Iris pigment epithelial cell (primary cell): Measurements from ENCODE around the gene NFIC.
"Not testable (repeated sequence)": the region's sequence is repeated elsewhere in the genome, so short reads cannot be mapped to it uniquely, and the experiment has no call there.

Experiments used
- DNase-seq: peaks from one replicate; pipeline ENCODE4 v3.0.0-alpha.2; 2011; ENCODE audit warnings: low read depth

The NFIC gene

GRCh38 chr19:3423183-3423829 is 56.9 kb downstream of the NFIC start:
- DNase-seq, result no peak

GRCh38 chr19:3426433-3426832 is 60.0 kb downstream of the NFIC start:
- no peak for DNase-seq

GRCh38 chr19:3430366-3430680 is 63.9 kb downstream of the NFIC start:
- DNase-seq, result not testable (repeated sequence)

GRCh38 chr19:3431760-3432397 is 65.5 kb downstream of the NFIC start:
- DNase-seq, result no peak

GRCh38 chr19:3433313-3433712 is 66.9 kb downstream of the NFIC start:
- DNase-seq, result no peak

- no peak for DNase-seq
Measured at GRCh38 chr19:3433805-3434540, 67.6 kb downstream of the NFIC start.

- peak; percentile 97 for DNase-seq
Measured at GRCh38 chr19:3434630-3435553, 68.5 kb downstream of the NFIC start.

GRCh38 chr19:3440082-3440481 is 73.7 kb downstream of the NFIC start:
- no peak for DNase-seq

- DNase-seq, result no peak
Measured at GRCh38 chr19:3441089-3441985, 75.0 kb downstream of the NFIC start.

- DNase-seq, result no peak
Measured at GRCh38 chr19:3441986-3442329, 75.6 kb downstream of the NFIC start.

GRCh38 chr19:3442487-3443071 is 76.2 kb downstream of the NFIC start:
- DNase-seq, result no peak

- DNase-seq, result peak; percentile 67
Measured at GRCh38 chr19:3443840-3444694, 77.7 kb downstream of the NFIC start.

GRCh38 chr19:3444695-3445234 is 78.4 kb downstream of the NFIC start:
- DNase-seq, result no peak

GRCh38 chr19:3446657-3447056 is 80.3 kb downstream of the NFIC start:
- DNase-seq, result not testable (repeated sequence)

GRCh38 chr19:3448616-3449334 is 82.4 kb downstream of the NFIC start:
- DNase-seq, result no peak

GRCh38 chr19:3450796-3451411 is 84.5 kb downstream of the NFIC start:
- DNase-seq, result peak; percentile 100

GRCh38 chr19:3451451-3451866 is 85.1 kb downstream of the NFIC start:
- no peak for DNase-seq

GRCh38 chr19:3452171-3452941 is 86.0 kb downstream of the NFIC start:
- no peak for DNase-seq
